IMR-90 (cell line): Measurements from ENCODE around the gene EPOP.

Experiments used
- CHD1 ChIP-seq: IDR thresholded peaks from 2 replicates; pipeline ENCODE4 v1.6.1; 2012; ENCODE audit warnings: low read depth, low read length, improper control_type of control experiment
- CTCF ChIP-seq: conservative IDR thresholded peaks from 2 replicates; pipeline ENCODE4 v1.5.1; 2012; ENCODE audit warnings: mild to moderate bottlenecking, low read depth, low read length, improper control_type of control experiment
- MXI1 ChIP-seq: IDR thresholded peaks from 2 replicates; pipeline ENCODE4 v1.6.1; 2012; ENCODE audit warnings: low read depth, mild to moderate bottlenecking, low read length, moderate library complexity, borderline replicate concordance
- NFE2L2 ChIP-seq: fragments of 150-350 bp; IDR thresholded peaks from 2 replicates; pipeline ENCODE4 v1.6.1; 2016; ENCODE audit warnings: low read depth, mild to moderate bottlenecking, low read length
- POLR2A ChIP-seq: IDR thresholded peaks from 2 replicates; pipeline ENCODE4 v1.6.1; 2012; ENCODE audit warnings: mild to moderate bottlenecking, low read depth, low read length

DNA sequence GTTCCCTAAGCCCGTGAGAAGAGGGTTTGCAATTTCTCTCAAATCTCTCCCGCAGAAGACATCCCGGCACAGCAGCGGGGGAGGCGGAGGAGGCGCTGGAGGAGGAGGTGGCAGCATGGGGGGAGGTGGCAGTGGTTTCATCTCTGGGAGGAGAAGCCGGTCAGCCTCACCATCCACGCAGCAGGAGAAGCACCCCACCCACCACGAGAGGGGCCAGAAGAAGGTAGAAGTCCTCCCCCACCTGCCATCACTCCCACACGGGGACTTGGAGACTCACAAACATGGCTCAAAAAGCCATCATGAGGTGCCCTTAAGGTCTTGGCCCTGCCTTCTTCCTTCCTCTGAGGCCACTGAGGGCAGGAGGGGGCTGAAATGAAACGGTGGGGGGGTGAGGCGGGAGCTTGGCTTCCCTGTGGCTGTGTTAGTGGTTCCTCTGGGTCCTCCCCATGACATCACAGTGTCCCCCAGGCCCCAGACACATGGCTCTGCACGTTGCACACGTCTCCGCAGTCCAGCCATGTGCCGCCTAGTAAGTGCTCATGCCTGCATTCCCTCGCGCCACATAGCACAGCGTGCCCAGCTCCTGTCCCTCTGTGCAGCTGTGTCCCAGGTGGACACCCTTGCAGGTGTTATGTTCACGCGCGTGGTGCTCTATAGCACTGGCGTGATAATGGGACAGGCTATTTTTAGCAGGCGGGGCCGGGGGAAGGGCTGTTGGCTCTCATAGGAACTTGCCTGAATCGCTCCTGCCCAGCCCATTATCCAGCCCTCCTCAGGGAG, 37.2 kb upstream of the EPOP start:
- TF ChIP-seq POLR2A: no peak
- TF ChIP-seq CTCF: no peak
- TF ChIP-seq MXI1: no peak
- no peak for TF ChIP-seq CHD1
- no peak for TF ChIP-seq NFE2L2
